GM23338 (cell line): ENCODE data around the gene EYS. TPM values are rescaled to one million over a fixed set of nuclear protein-coding genes. Genes with fewer than 3 reads are reported as not detected.

Source experiments
- ATAC-seq: fragments of 200-7000 bp; cut with Tn5 transposase; 3 replicates; pipeline ENCODE4 v1.9.1; 2020
- DNase-seq: peaks from one replicate; pipeline ENCODE4 v3.0.0-alpha.2; 2015; ENCODE audit warnings: low spot score
- H2AFZ ChIP-seq: fragments of 200-600 bp; sonication (generic); 2 replicates; pipeline ENCODE4 v1.8.0; 2016; ENCODE audit warnings: antibody characterized with exemption, mild to moderate bottlenecking, moderate library complexity
- H3F3A ChIP-seq: fragments of 200-600 bp; sonication (generic); replicated peaks from 2 replicates; pipeline ENCODE4 v1.8.0; 2017; ENCODE audit warnings: antibody characterized with exemption, mixed run types, low read depth
- H3K27ac ChIP-seq: fragments of 200-600 bp; sonication (generic); 2 replicates; pipeline ENCODE4 v1.6.1; 2016; ENCODE audit warnings: low read depth
- H3K27me3 ChIP-seq: fragments of 200-600 bp; sonication (generic); 2 replicates; pipeline ENCODE4 v1.8.0; 2016; ENCODE audit warnings: mild to moderate bottlenecking, mixed run types, moderate library complexity; ENCODE audit not compliant: insufficient read depth
- H3K36me3 ChIP-seq: fragments of 200-600 bp; sonication (generic); 2 replicates; pipeline ENCODE4 v1.8.0; 2016; ENCODE audit warnings: mild to moderate bottlenecking; ENCODE audit not compliant: insufficient read depth
- H3K4me1 ChIP-seq: fragments of 200-600 bp; sonication (generic); 2 replicates; pipeline ENCODE4 v1.8.0; 2016; ENCODE audit warnings: mild to moderate bottlenecking, moderate library complexity; ENCODE audit not compliant: insufficient read depth
- H3K4me2 ChIP-seq: fragments of 200-600 bp; sonication (generic); 2 replicates; pipeline ENCODE4 v1.7.1; 2017; ENCODE audit warnings: mixed run types
- H3K4me3 ChIP-seq: fragments of 200-600 bp; sonication (generic); 2 replicates; pipeline ENCODE4 v1.6.1; 2016; ENCODE audit warnings: mixed run types
- H3K79me2 ChIP-seq: fragments of 200-600 bp; sonication (generic); replicated peaks from 2 replicates; pipeline ENCODE4 v1.8.0; 2017; ENCODE audit warnings: mild to moderate bottlenecking; ENCODE audit not compliant: insufficient read depth
- H3K9me2 ChIP-seq: fragments of 200-600 bp; sonication (generic); 2 replicates; pipeline ENCODE4 v1.8.0; 2017; ENCODE audit not compliant: insufficient read depth
- H4K20me1 ChIP-seq: fragments of 200-600 bp; sonication (generic); replicated peaks from 2 replicates; pipeline ENCODE4 v1.8.0; 2017; ENCODE audit warnings: mild to moderate bottlenecking; ENCODE audit not compliant: insufficient read depth
- H3K27ac Mint-ChIP-seq: 2 replicates; pipeline ENCODE4 v1.8.0; 2020; ENCODE audit warnings: inconsistent platforms, mild to moderate bottlenecking, moderate library complexity, mixed read lengths
- H3K27me3 Mint-ChIP-seq: 3 replicates; pipeline ENCODE4 v1.8.0; 2022; ENCODE audit warnings: low read depth, mild to moderate bottlenecking, moderate library complexity, mixed read lengths, inconsistent platforms; ENCODE audit not compliant: insufficient read depth, poor library complexity
- H3K36me3 Mint-ChIP-seq: 3 replicates; pipeline ENCODE4 v1.8.0; 2021; ENCODE audit warnings: low read depth, mild to moderate bottlenecking, inconsistent platforms, moderate library complexity, mixed read lengths
- H3K4me1 Mint-ChIP-seq: 3 replicates; pipeline ENCODE4 v1.8.0; 2020; ENCODE audit warnings: mild to moderate bottlenecking, inconsistent platforms, mixed read lengths
- H3K4me3 Mint-ChIP-seq: 3 replicates; pipeline ENCODE4 v1.8.0; 2021; ENCODE audit warnings: moderate library complexity, mild to moderate bottlenecking, inconsistent platforms, mixed read lengths
- H3K9me3 Mint-ChIP-seq: 3 replicates; pipeline ENCODE4 v1.8.0; 2020; ENCODE audit warnings: moderate library complexity, mild to moderate bottlenecking, inconsistent platforms, mixed read lengths
- CREB1 ChIP-seq: fragments of 250-450 bp; sonication (Bioruptor Pico); IDR thresholded peaks from 2 replicates; pipeline ENCODE4 v1.5.0; 2020; ENCODE audit warnings: low read depth, mild to moderate bottlenecking, moderate library complexity
- CTCF ChIP-seq, 2 experiments: fragments of 200-600 bp in 1 of 2; sonication (generic) in 1 of 2; conservative IDR thresholded peaks; 2 replicates each; pipeline versions ENCODE4 v1.5.1 to v1.6.1; 2016 to 2017; ENCODE audit warnings: antibody characterized with exemption in 2 of 2, low read depth in 2 of 2, mild to moderate bottlenecking in 2 of 2, moderate library complexity in 1 of 2
- ETS1 ChIP-seq: IDR thresholded peaks from 2 replicates; pipeline ENCODE4 v1.6.1; 2016; ENCODE audit warnings: antibody characterized with exemption
- EZH2 ChIP-seq: fragments of 200-600 bp; sonication (generic); IDR thresholded peaks from one replicate; pipeline ENCODE4 v1.8.0; 2017; ENCODE audit warnings: antibody characterized with exemption, mild to moderate bottlenecking, low read depth; ENCODE audit not compliant: unreplicated experiment
- EZH2phosphoT487 ChIP-seq: fragments of 200-600 bp; sonication (generic); IDR thresholded peaks from one replicate; pipeline ENCODE4 v1.8.1; 2018; ENCODE audit warnings: antibody characterized with exemption; ENCODE audit not compliant: unreplicated experiment
- JUNB ChIP-seq: IDR thresholded peaks from one replicate; pipeline ENCODE4 v1.6.1; 2016; ENCODE audit warnings: antibody characterized with exemption; ENCODE audit not compliant: unreplicated experiment
- NANOG ChIP-seq: IDR thresholded peaks from 2 replicates; pipeline ENCODE4 v1.6.1; 2016; ENCODE audit warnings: antibody characterized with exemption, borderline replicate concordance
- POLR2AphosphoS5 ChIP-seq: IDR thresholded peaks from 2 replicates; pipeline ENCODE4 v1.6.1; 2016; ENCODE audit warnings: antibody characterized with exemption, low read depth
- STAT1 ChIP-seq: IDR thresholded peaks from one replicate; pipeline ENCODE4 v1.6.1; 2016; ENCODE audit warnings: antibody characterized with exemption; ENCODE audit not compliant: unreplicated experiment
- ZNF114 ChIP-seq: fragments of 250-450 bp; sonication (Bioruptor Pico); IDR thresholded peaks from 2 replicates; pipeline ENCODE4 v1.5.0; 2020; ENCODE audit warnings: mild to moderate bottlenecking, moderate library complexity
- ZNF462 ChIP-seq: fragments of 250-450 bp; sonication (Bioruptor Pico); IDR thresholded peaks from 2 replicates; pipeline ENCODE4 v1.5.0; 2020; ENCODE audit warnings: mild to moderate bottlenecking, moderate library complexity
- polyA plus RNA-seq: library from polyadenylated mRNA; unstranded; fragments of >200 nt; fragmentation: Nextera tagmentation; extraction: Ambion mirVana; gene quantifications from 2 replicates; pipeline ENCODE4 v1.2.1, GENCODE V29; 2016
- total RNA-seq: library from RNA; depleted of rRNA; stranded (reverse); fragments of >200 nt; shearing (Covaris generic); gene quantifications from 2 replicates; pipeline ENCODE4 v1.2.3, GENCODE V29; 2014

Gene EYS
- total and polyA plus RNA-seq, 2 experiments from 2014 or later = 0.38 to 0.52 TPM

- Histone ChIP-seq H3K27ac (no peak overlapping the region), H3K36me3 (no peaks in the 10 kb centered on the region), H3K4me3 (no peak overlapping the region), H4K20me1 (no peaks in the 10 kb centered on the region), H3K79me2 (no peaks in the 10 kb centered on the region), H2AFZ (no peak overlapping the region), H3F3A (no peaks in the 10 kb centered on the region), H3K27me3 (no peaks in the 10 kb centered on the region), H3K9me2 (no peaks in the 10 kb centered on the region), H3K4me2 (no peak overlapping the region), H3K4me1 (no peaks in the 10 kb centered on the region)
- TF ChIP-seq EZH2 (no peak), JUNB (no peak)
- H3K4me3 Mint-ChIP-seq = no peak overlapping the region
- H3K36me3 Mint-ChIP-seq = peaks cover 6% of the 10 kb centered on the region; the same call in 2 of the 3 replicates
- no peaks in the 10 kb centered on the region for H3K4me1 Mint-ChIP-seq
- ATAC-seq (no peak), DNase-seq (no peak)
- no peaks in the 10 kb centered on the region for H3K27me3 Mint-ChIP-seq
- no peak overlapping the region for H3K27ac Mint-ChIP-seq
- H3K9me3 Mint-ChIP-seq = peaks cover 22% of the 10 kb centered on the region
Measured at GRCh38 chr6:64850121-64850520, 856.9 kb downstream of the EYS start.

GRCh38 chr6:64848467-64848866, 858.6 kb downstream of the EYS start:
- Histone ChIP-seq H3F3A (no peaks in the 10 kb centered on the region), H3K9me2 (no peaks in the 10 kb centered on the region), H3K27ac (no peak overlapping the region), H3K4me2 (no peak overlapping the region), H3K36me3 (no peaks in the 10 kb centered on the region), H3K27me3 (no peaks in the 10 kb centered on the region), H3K79me2 (no peaks in the 10 kb centered on the region), H2AFZ (no peak overlapping the region), H4K20me1 (no peaks in the 10 kb centered on the region), H3K4me1 (no peaks in the 10 kb centered on the region), H3K4me3 (no peak overlapping the region)
- H3K4me3 Mint-ChIP-seq = no peak overlapping the region
- peaks cover 10% of the 10 kb centered on the region; the same call in 2 of the 3 replicates for H3K36me3 Mint-ChIP-seq
- H3K4me1 Mint-ChIP-seq = no peaks in the 10 kb centered on the region
- no peak overlapping the region for H3K27ac Mint-ChIP-seq
- no peaks in the 10 kb centered on the region for H3K27me3 Mint-ChIP-seq
- ATAC-seq (no peak), DNase-seq (no peak)
- H3K9me3 Mint-ChIP-seq = peaks cover 24% of the 10 kb centered on the region
- TF ChIP-seq ZNF462 (no peak), ZNF114 (no peak), NANOG (no peak), ETS1 (no peak), POLR2AphosphoS5 (no peak), CREB1 (CRISPR knock-in tag) (no peak), STAT1 (no peak), EZH2 (no peak), EZH2phosphoT487 (no peak), CTCF (conservative IDR thresholded peaks at IDR 0.05; ENCODE audit: low read depth in 2 of 2) (no peak)
